NCI-H1694 treated with DMSO at 0.1 percent for 48 hours (cell line): ENCODE results near the gene MZT1.
"Not testable (repeated sequence)": the region's sequence is repeated elsewhere in the genome, so short reads cannot be mapped to it uniquely, and the experiment has no call there.

ENCODE experiments used
- DNase-seq: peaks from one replicate; lab custom pipeline; 2025; lab: John Stamatoyannopoulos, UW

Gene MZT1

GRCh38 chr13:72727417-72728289, at the start of gene MZT1, which contains the start of gene BORA:
Gene MZT1 (minus strand): TSS chr13:72727629. CDS start chr13:72727602, 27 bp downstream.
Gene BORA (plus strand): TSS chr13:72727923. CDS start chr13:72728941, 1,018 bp downstream.
- DNase-seq: peak; percentile 96

- no peak for DNase-seq
These were observed 46.6 kb upstream of the MZT1 start for GRCh38 chr13:72774019-72774418.

- DNase-seq: no peak
These were observed 36.0 kb upstream of the MZT1 start for GRCh38 chr13:72763411-72763810.

- no peak for DNase-seq
These were observed 32.8 kb upstream of the MZT1 start for GRCh38 chr13:72760189-72760588.

- no peak for DNase-seq
These were observed 30.5 kb upstream of the MZT1 start for GRCh38 chr13:72757792-72758535.

- no peak for DNase-seq
These were observed 26.7 kb upstream of the MZT1 start for GRCh38 chr13:72754111-72754510.

- no peak for DNase-seq
These were observed 23.8 kb upstream of the MZT1 start for GRCh38 chr13:72751220-72751619.

GRCh38 chr13:72745260-72745659, 17.8 kb upstream of the MZT1 start:
- no peak for DNase-seq

- DNase-seq: no peak
These were observed 12.6 kb upstream of the MZT1 start for GRCh38 chr13:72740015-72740414.

- DNase-seq: no peak
These were observed 9.6 kb upstream of the MZT1 start for GRCh38 chr13:72737033-72737432.

- no peak for DNase-seq
These were observed 819 bp upstream of the MZT1 start for GRCh38 chr13:72728290-72728605.

- peak; percentile 50 for DNase-seq
These were observed 558 bp downstream of the MZT1 start for GRCh38 chr13:72726726-72727416.

GRCh38 chr13:72726185-72726584, 1.2 kb downstream of the MZT1 start:
- not testable (repeated sequence) for DNase-seq

- DNase-seq: no peak
These were observed 10.7 kb downstream of the MZT1 start for GRCh38 chr13:72716776-72717175.

GRCh38 chr13:72700509-72700908, 26.9 kb downstream of the MZT1 start:
- no peak for DNase-seq

GRCh38 chr13:72698164-72698563, 29.3 kb downstream of the MZT1 start:
- no peak for DNase-seq

GRCh38 chr13:72696579-72696978, 30.9 kb downstream of the MZT1 start:
- DNase-seq: peak; percentile 22

GRCh38 chr13:72694314-72694713, 33.1 kb downstream of the MZT1 start:
- DNase-seq: no peak

GRCh38 chr13:72693832-72694231, 33.6 kb downstream of the MZT1 start:
- no peak for DNase-seq

GRCh38 chr13:72692884-72693514, 34.4 kb downstream of the MZT1 start:
- DNase-seq: no peak

GRCh38 chr13:72689181-72689696, 38.2 kb downstream of the MZT1 start:
- DNase-seq: no peak

GRCh38 chr13:72686766-72687165, 40.7 kb downstream of the MZT1 start:
- no peak for DNase-seq
